ENCODE measurements around the gene RHEX.
"Not testable (repeated sequence)": the region's sequence is repeated elsewhere in the genome, so short reads cannot be mapped to it uniquely, and the experiment has no call there.

The RHEX gene

GRCh38 chr1:206052919-206053610 lies at the start of gene RHEX:
Gene RHEX (plus strand): TSS chr1:206053173. CDS start chr1:206097829, 44,656 bp downstream.
- not testable (repeated sequence) for DNase-seq (ENCODE audit: low read depth in 2 of 2)

- DNase-seq (ENCODE audit: low read depth in 2 of 2), result no peak
Measured at GRCh38 chr1:206003854-206004800, 48.8 kb upstream of the RHEX start.

GRCh38 chr1:206004826-206005225 lies 48.1 kb upstream of the RHEX start:
- DNase-seq (ENCODE audit: low read depth in 2 of 2), result no peak

- no peak for DNase-seq (ENCODE audit: low read depth in 2 of 2)
Measured at GRCh38 chr1:206005234-206005633, 47.7 kb upstream of the RHEX start.

- no peak for DNase-seq (ENCODE audit: low read depth in 2 of 2)
Measured at GRCh38 chr1:206005778-206006180, 47.2 kb upstream of the RHEX start.

GRCh38 chr1:206006946-206007345 lies 46.0 kb upstream of the RHEX start:
- DNase-seq (ENCODE audit: low read depth in 2 of 2), result no peak

GRCh38 chr1:206010060-206010459 lies 42.9 kb upstream of the RHEX start:
- no peak for DNase-seq (ENCODE audit: low read depth in 2 of 2)

- DNase-seq (ENCODE audit: low read depth in 2 of 2), result no peak
Measured at GRCh38 chr1:206011057-206011456, 41.9 kb upstream of the RHEX start.

GRCh38 chr1:206012086-206012859 lies 40.7 kb upstream of the RHEX start:
- no peak for DNase-seq (ENCODE audit: low read depth in 2 of 2)

GRCh38 chr1:206013026-206013795 lies 39.8 kb upstream of the RHEX start:
- DNase-seq (ENCODE audit: low read depth in 2 of 2), result no peak

GRCh38 chr1:206014601-206015000 lies 38.4 kb upstream of the RHEX start:
- DNase-seq (ENCODE audit: low read depth in 2 of 2), result no peak

- no peak for DNase-seq (ENCODE audit: low read depth in 2 of 2)
Measured at GRCh38 chr1:206015071-206015470, 37.9 kb upstream of the RHEX start.

GRCh38 chr1:206020393-206021007 lies 32.5 kb upstream of the RHEX start:
- DNase-seq (ENCODE audit: low read depth in 2 of 2), result no peak

GRCh38 chr1:206021008-206021625 lies 31.9 kb upstream of the RHEX start:
- DNase-seq (ENCODE audit: low read depth in 2 of 2), result no peak

GRCh38 chr1:206021626-206022365 lies 31.2 kb upstream of the RHEX start:
- DNase-seq (ENCODE audit: low read depth in 2 of 2), result no peak

- DNase-seq (ENCODE audit: low read depth in 2 of 2), result no peak
Measured at GRCh38 chr1:206022766-206023165, 30.2 kb upstream of the RHEX start.

GRCh38 chr1:206023695-206024094 lies 29.3 kb upstream of the RHEX start, which contains the start of gene CTSE:
Gene CTSE (minus strand): TSS chr1:206023895. CDS start chr1:206023791, 104 bp downstream.
- no peak for DNase-seq (ENCODE audit: low read depth in 2 of 2)

- no peak for DNase-seq (ENCODE audit: low read depth in 2 of 2)
Measured at GRCh38 chr1:206025283-206025820, 27.6 kb upstream of the RHEX start.

- no peak for DNase-seq (ENCODE audit: low read depth in 2 of 2)
Measured at GRCh38 chr1:206029484-206029883, 23.5 kb upstream of the RHEX start.

Data from activated CD4-positive, alpha-beta T cell treated with anti-CD3 and anti-CD28 coated beads for 24 hours (primary cell).